ENCODE measurements around the gene HERC4. TPM values are rescaled to one million over a fixed set of nuclear protein-coding genes. Genes with fewer than 3 reads are reported as not detected.

The HERC4 gene
- total and polyA plus RNA-seq, 9 of the 15 experiments (the other 6 are each of a cell fraction or from before 2014, with no cell fraction given): 12.5 to 33.5 (median 22.8) TPM

- TF ChIP-seq BRF2 (IDR thresholded peaks at IDR 0.05; ENCODE audit: borderline replicate concordance, insufficient read depth, insufficient read length) (no peak), ERF (CRISPR knock-in tag; IDR thresholded peaks at IDR 0.05) (0 out of 2 replicates have a peak, but pooled peaks have one; percentile 19), ETV1 (tag; conservative IDR thresholded peaks at IDR 0.05; ENCODE audit: low read depth) (peak; percentile 70), E2F3 (CRISPR knock-in tag; IDR thresholded peaks at IDR 0.05) (peak; percentile 62; the same call in 1 of the 2 replicates), PTRF (tag; IDR thresholded peaks at IDR 0.05) (no peak), CBX1 (IDR thresholded peaks at IDR 0.05; ENCODE audit: low read depth) (peak; percentile 94), ZNF395 (CRISPR knock-in tag; IDR thresholded peaks at IDR 0.05) (peak; percentile 87), NCOA4 (IDR thresholded peaks at IDR 0.05; ENCODE audit: partially characterized antibody) (no peak), CEBPB (tag; IDR thresholded peaks at IDR 0.05) (peak; percentile 57), CREB1 (IDR thresholded peaks at IDR 0.05) (peak; percentile 52), CREB1 (CRISPR knock-in tag; IDR thresholded peaks at IDR 0.05) (peak; percentile 86), RHOXF2B (CRISPR knock-in tag; conservative IDR thresholded peaks at IDR 0.05) (no peak), BCL6 (CRISPR knock-in tag; IDR thresholded peaks at IDR 0.05) (no peak), ZNF347 (CRISPR knock-in tag; IDR thresholded peaks at IDR 0.05; ENCODE audit: low read depth) (no peak), ZFPM2 (CRISPR knock-in tag; IDR thresholded peaks at IDR 0.05) (no peak), NFE2 (IDR thresholded peaks at IDR 0.05; ENCODE audit: low read depth) (no peak), U2AF2 (optimal IDR thresholded peaks at IDR 0.05; ENCODE audit: low read depth, low read length) (no peak), ARID2 (IDR thresholded peaks at IDR 0.05) (no peak), E4F1 (CRISPR knock-in tag; IDR thresholded peaks at IDR 0.05; ENCODE audit: borderline replicate concordance) (peak; percentile 74; the same call in 1 of the 2 replicates), MTF1 (CRISPR knock-in tag; IDR thresholded peaks at IDR 0.05; ENCODE audit: borderline replicate concordance) (no peak), HNRNPUL1 (IDR thresholded peaks at IDR 0.05; ENCODE audit: low read length) (no peak; the same call in 1 of the 2 replicates), ETS1 (conservative IDR thresholded peaks at IDR 0.05; ENCODE audit: control insufficient read depth, low read depth, low read length) (peak; percentile 75; the same call in 1 of the 2 replicates), NR2C1 (IDR thresholded peaks at IDR 0.05) (peak; percentile 53; the same call in 1 of the 2 replicates), NR2C1 (tag; IDR thresholded peaks at IDR 0.05) (peak; percentile 30; the same call in 1 of the 2 replicates), ZNF507 (tag; conservative IDR thresholded peaks at IDR 0.05) (no peak)
Observed at GRCh38 chr10:67884313-67884841, 190.7 kb downstream of the HERC4 start, which contains the start of gene SIRT1 (continued).
